ENCODE measurements around the gene RORB.

The RORB gene

DNA sequence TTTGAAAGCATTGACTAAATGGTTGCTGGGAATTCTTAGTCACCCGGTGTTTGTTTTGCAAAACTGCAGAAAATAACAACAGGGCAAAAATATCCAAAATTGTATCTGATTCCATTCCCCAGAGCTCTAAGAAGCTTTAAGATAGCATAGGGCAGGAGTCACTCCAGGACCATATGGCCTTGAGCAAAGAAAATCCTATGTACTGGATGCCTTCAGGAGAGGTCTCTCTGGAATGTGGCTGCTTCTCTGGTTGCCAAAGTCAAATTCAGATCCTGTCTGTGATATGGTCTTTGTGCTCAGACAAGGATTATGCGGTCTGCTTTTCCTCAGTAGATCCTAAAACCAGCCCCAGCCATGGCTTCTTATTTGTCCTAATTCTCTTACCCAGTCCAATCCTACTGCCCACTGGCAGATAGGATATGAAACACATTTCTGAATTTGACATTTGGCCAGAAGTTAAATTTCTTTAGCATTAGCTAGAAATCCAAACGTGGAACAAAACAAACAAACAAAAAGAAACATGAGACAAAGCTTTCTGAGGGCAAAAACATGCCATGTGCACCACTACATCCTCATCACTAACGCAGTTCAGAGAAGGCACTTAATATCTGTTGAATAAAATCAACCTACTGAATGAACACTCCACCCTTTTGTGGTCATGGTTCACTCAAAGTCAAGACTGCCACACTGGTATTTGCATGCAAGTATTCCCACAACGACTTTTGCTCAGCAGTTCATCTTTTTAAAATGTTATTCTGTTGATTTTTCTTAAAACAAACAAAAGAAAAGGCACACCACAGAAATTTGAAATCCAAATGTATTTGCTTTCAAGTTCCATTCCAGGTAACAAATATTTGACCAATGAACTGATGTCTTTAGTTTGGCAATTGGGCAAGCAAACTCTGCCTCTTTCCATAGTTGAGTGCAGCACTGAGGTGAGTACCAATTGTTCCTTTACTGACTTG, 224.8 kb downstream of the RORB start:
- DNase-seq: no peak

DNA sequence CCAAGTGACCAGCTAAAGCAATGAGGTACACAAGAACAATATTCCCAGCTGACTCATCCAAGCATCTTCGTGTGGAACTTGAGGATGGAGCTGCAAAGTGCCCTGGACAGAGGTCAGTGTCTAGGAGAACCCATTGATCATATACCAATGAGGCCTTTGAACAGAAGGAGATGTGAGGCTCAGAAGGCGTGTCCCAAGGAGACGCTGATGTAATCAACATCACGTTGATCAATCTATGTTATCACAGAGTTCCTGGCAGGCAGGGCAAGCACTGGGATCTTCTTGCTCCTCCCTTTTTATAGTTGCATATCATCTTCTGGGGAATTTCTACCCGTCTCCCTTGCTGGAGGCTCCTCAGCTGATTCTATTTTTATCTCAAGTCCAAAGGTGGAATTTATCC, 227.2 kb downstream of the RORB start:
- no peak for DNase-seq

DNA sequence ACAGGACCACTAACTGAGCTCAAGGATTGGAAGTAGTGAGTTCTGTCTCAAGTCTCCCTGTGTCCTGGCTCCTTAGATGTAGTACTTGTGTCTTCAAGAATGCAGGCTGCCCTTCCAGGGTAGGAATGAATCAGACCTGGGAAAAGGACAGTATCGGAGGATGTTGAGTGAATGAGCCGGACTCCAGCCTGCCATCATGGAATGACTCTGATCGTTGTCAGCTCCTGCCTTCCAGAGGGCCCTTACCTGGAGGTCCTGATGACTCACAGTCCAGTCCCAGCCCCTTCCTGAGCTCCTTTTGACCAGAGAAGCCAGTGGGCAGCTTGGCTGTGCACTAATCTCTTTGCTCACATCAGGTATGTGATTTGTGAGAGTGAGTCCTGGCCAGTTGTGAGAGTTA, 229.4 kb downstream of the RORB start:
- DNase-seq: no peak

DNA sequence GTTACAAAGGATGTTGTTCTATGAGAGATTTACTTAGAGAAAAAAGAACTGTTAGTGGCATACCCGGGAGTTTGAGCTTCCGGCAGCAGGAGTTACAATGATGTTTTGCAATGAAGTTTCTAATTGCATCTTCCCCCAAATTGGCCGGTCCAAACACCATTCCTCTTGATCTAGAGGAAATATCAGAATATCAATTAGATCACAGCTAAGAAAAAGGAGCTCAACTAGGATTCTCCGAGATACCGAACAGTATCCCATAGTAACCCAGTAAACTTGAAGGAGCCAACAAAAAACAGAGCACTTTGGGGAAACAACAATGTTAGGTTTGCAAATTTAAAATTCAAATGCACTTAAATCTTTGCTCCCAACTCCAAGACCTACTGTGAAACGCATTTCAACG, 231.0 kb downstream of the RORB start:
- DNase-seq: no peak

DNA sequence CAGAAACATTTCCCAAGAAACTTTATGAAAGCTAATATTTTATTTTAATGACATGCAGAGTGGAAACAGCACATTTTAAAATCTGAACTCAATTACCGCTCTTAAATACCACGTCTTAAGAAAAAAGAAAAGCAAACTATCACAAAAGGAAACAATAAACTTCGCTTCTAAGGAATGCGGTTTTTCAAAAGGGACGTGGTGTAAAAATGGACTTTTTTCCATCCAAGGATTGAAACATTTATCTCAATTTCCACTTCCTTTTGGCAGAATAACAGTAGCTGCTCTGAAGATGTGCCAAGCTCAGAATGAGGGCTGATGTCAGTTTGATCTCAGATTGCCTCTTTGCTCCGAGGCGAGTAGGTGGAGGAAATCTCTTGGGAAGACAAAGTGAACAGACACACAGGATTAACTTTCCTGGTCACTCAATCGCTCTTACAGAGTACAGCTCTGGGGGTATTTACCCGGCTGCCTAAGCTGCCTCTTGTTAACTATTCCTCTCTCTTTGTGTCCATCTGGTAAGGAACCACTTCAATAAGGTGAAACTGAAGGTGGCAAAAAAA, 232.1 kb downstream of the RORB start:
- DNase-seq: no peak

DNA sequence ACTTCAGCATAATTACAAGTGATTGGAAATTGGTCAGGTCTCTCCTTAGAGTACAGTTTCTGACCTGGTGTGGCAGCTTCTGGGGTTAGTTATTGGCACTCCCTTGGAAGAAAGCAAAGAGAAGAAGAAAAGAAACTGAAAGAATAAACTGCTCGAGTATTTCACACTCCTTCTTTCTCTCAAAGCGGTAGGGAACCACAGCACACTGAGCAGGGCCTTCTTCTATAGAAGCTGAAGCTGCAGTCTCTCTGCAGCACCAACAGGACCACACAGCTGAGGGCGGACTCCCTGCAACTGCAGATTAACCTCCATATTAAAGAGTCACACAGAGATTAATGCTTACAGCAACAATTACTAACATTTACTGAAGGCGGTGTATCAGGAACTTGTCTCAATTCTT, 238.6 kb downstream of the RORB start:
- DNase-seq: no peak

DNA sequence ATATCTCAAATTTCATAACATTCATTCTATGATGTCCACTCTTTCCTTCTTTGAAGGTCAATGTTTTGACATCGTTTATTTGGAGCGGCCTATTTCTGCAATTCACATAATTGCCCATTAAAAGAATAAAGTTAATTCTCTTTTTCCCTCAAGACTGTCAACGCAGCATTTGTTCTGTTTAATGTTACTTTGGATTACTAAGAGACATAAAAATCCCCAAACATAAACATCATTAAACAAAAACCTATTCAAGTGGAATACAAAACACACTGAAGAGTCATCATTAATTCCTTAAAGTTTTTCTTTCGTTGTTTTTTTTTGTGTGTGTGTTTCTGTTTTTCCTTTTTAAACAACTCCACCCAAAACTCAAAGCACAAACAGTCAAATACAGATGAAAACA, 239.5 kb downstream of the RORB start:
- no peak for DNase-seq

DNA sequence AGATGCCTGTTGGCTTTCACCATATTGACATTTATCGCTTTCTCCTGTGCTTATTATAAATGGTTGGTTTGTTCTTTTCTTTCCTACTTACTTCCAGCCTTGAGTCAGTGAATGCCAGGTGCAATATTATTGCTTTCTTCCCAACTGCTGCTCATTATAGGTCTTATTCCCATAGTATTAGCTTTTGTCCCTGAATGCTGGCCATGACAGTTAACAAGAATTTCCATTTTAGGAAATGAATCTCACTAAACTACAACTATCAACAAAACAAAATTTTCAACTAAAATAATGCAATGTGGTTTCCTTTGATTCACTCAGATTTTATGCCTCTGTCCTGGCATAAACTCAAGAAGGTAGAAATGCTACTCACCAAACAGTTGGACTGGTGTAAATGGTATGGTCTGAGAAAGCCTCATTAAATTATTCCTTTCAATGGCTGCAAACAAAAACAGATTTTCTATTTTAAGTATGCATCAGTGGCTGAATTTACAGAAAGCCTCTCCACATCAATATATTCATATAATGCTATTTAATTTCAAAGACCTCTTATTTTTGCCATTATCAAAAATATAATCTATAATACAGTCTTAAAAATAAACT, 245.2 kb downstream of the RORB start:
- DNase-seq: no peak
